Transverse colon (tissue), 4 donors: ENCODE measurements around the gene PET100.

Experiments
- CTCF ChIP-seq, 5 experiments: fragments of 200-600 bp in 3 of 5; fragments of 450-650 bp in 2 of 5; sonication (generic) in 3 of 5; IDR thresholded peaks; 1 replicate in 2 of 5; 2 replicates in 3 of 5; pipeline ENCODE4 v1.5.1; 2016 to 2017; ENCODE audit warnings: antibody characterized with exemption in 5 of 5, inconsistent platforms in 3 of 5, mild to moderate bottlenecking in 2 of 5, moderate library complexity in 1 of 5
- POLR2A ChIP-seq: fragments of 450-650 bp; IDR thresholded peaks from one replicate; pipeline ENCODE4 v1.6.1; 2016; ENCODE audit warnings: antibody characterized with exemption, mild to moderate bottlenecking, moderate library complexity
- POLR2AphosphoS5 ChIP-seq, 3 donors: sonication (generic); formaldehyde crosslinking; IDR thresholded peaks; one replicate each; pipeline ENCODE4 v1.6.1; 2016; ENCODE audit warnings: antibody characterized with exemption in 3 of 3

- TF ChIP-seq CTCF (IDR thresholded peaks at IDR 0.05) (no peak), POLR2A (no peak), POLR2AphosphoS5 (IDR thresholded peaks at IDR 0.05) (no peak)
Measured at GRCh38 chr19:7658219-7658686, 28.7 kb downstream of the PET100 start.
